DMS53 treated with DMSO at 0.1 percent for 48 hours (cell line): Measurements from ENCODE around the gene EXOSC1.
"Not testable (repeated sequence)": the region's sequence is repeated elsewhere in the genome, so short reads cannot be mapped to it uniquely, and the experiment has no call there.

Experiments
- DNase-seq: peaks from one replicate; lab custom pipeline; 2025; ENCODE audit not compliant: unreplicated experiment; lab: John Stamatoyannopoulos, UW

EXOSC1 gene

GRCh38 chr10:97411406-97411805, 34.4 kb downstream of the EXOSC1 start:
- DNase-seq = no peak

- DNase-seq = no peak
Measured at GRCh38 chr10:97408496-97408992, 37.3 kb downstream of the EXOSC1 start.

- DNase-seq = no peak
Measured at GRCh38 chr10:97407952-97408248, 37.9 kb downstream of the EXOSC1 start.

- DNase-seq = peak; percentile 97
Measured at GRCh38 chr10:97407211-97407951, 38.4 kb downstream of the EXOSC1 start.

- DNase-seq = not testable (repeated sequence)
Measured at GRCh38 chr10:97406483-97406882, 39.3 kb downstream of the EXOSC1 start.

GRCh38 chr10:97406064-97406463, 39.7 kb downstream of the EXOSC1 start:
- DNase-seq = no peak

GRCh38 chr10:97404044-97404443, 41.8 kb downstream of the EXOSC1 start:
- no peak for DNase-seq

GRCh38 chr10:97401455-97401919, 44.3 kb downstream of the EXOSC1 start:
- DNase-seq = no peak

GRCh38 chr10:97400665-97401454, 44.9 kb downstream of the EXOSC1 start, which contains the start of gene RRP12:
RRP12 (minus strand) TSS chr10:97401340; CDS start chr10:97401231, 109 bp downstream.
- DNase-seq = peak; percentile 98

GRCh38 chr10:97399843-97400545, 45.8 kb downstream of the EXOSC1 start:
- DNase-seq = peak; percentile 89

GRCh38 chr10:97396056-97396455, 49.8 kb downstream of the EXOSC1 start:
- DNase-seq = no peak

GRCh38 chr10:97393034-97393573, 52.7 kb downstream of the EXOSC1 start:
- DNase-seq = no peak

GRCh38 chr10:97390091-97390490, 55.7 kb downstream of the EXOSC1 start:
- no peak for DNase-seq

- DNase-seq = no peak
Measured at GRCh38 chr10:97388152-97388551, 57.7 kb downstream of the EXOSC1 start.
